BJ (cell line): ENCODE data around the gene NPEPL1. TPM values are rescaled to one million over a fixed set of nuclear protein-coding genes. Genes with fewer than 3 reads are reported as not detected.

Experiments
- CTCF ChIA-PET: fragments of 350-600 bp; formaldehyde crosslinking; extraction: SDS; loops from one replicate; lab custom pipeline; 2021; ENCODE audit warnings: antibody characterized with exemption, inconsistent platforms; lab: Yijun Ruan, JAX
- POLR2A ChIA-PET: fragments of 300-600 bp; sonication (Branson Sonifier 250); formaldehyde crosslinking; extraction: SDS; loops from one replicate; lab custom pipeline; 2021; ENCODE audit warnings: antibody characterized with exemption; lab: Charles Lee
- DNase-seq: peaks from one replicate; pipeline ENCODE4 v3.0.0-alpha.2; 2011; ENCODE audit warnings: low read depth
- H3K27me3 ChIP-seq: 2 replicates; pipeline ENCODE4 v1.6.0; 2011; ENCODE audit warnings: low read length; ENCODE audit not compliant: control insufficient read depth, insufficient read depth
- H3K36me3 ChIP-seq: 2 replicates; pipeline ENCODE4 v1.5.1; 2011; ENCODE audit warnings: low read length; ENCODE audit not compliant: control insufficient read depth, insufficient read depth
- H3K4me3 ChIP-seq: 2 replicates; pipeline ENCODE4 v1.5.1; 2011; ENCODE audit warnings: low read depth, mild to moderate bottlenecking, control low read depth, low read length
- CTCF ChIP-seq: IDR thresholded peaks from 2 replicates; pipeline ENCODE4 v1.5.1; 2011; ENCODE audit warnings: low read depth, mild to moderate bottlenecking, control low read depth, inconsistent platforms, low read length, moderate library complexity; ENCODE audit not compliant: insufficient read depth
- polyA plus RNA-seq: library from polyadenylated mRNA; depleted of rRNA; stranded (reverse); fragments of >200 nt; gene quantifications from 2 replicates; pipeline ENCODE4 v1.2.3, GENCODE V29; 2011

NPEPL1 gene
- polyA plus RNA-seq, 1 experiment, result 8.2 TPM

GRCh38 chr20:58737198-58737597, 44.6 kb downstream of the NPEPL1 start:
- no peak for DNase-seq
- no peak for TF ChIP-seq CTCF
- Histone ChIP-seq H3K36me3 (no peaks in the 10 kb centered on the region), H3K4me3 (no peak overlapping the region), H3K27me3 (peaks cover 7% of the 10 kb centered on the region; the same call in 1 of the 2 replicates)
- POLR2A ChIA-PET, result no interaction called here
- CTCF ChIA-PET, result no interaction called here

- no peaks in the 10 kb centered on the region for H3K36me3 ChIP-seq
- ChIA-PET POLR2A (no interaction called here), CTCF (no interaction called here)
These were observed 48.0 kb downstream of the NPEPL1 start for GRCh38 chr20:58740356-58741308.

GRCh38 chr20:58741384-58741783, 48.8 kb downstream of the NPEPL1 start:
- DNase-seq, result no peak
- peaks cover 7% of the 10 kb centered on the region; the same call in 1 of the 2 replicates for H3K27me3 ChIP-seq
- ChIA-PET POLR2A (no interaction called here), CTCF (no interaction called here)
- no peak overlapping the region for H3K4me3 ChIP-seq
- H3K36me3 ChIP-seq, result no peaks in the 10 kb centered on the region
- TF ChIP-seq CTCF, result no peak

More at GRCh38 chr20:58740356-58741308, 48.0 kb downstream of the NPEPL1 start:
- Histone ChIP-seq H3K4me3 (no peak overlapping the region), H3K27me3 (peaks cover 7% of the 10 kb centered on the region; the same call in 1 of the 2 replicates)
- DNase-seq, result no peak
- no peak for TF ChIP-seq CTCF

GRCh38 chr20:58742668-58743566, 50.3 kb downstream of the NPEPL1 start:
- Histone ChIP-seq H3K4me3 (no peak overlapping the region), H3K36me3 (no peaks in the 10 kb centered on the region), H3K27me3 (peaks cover 7% of the 10 kb centered on the region)
- TF ChIP-seq CTCF, result no peak
- POLR2A ChIA-PET, result no interaction called here
- CTCF ChIA-PET, result interaction anchor here (1.0 kb wide), 1 partner anchor 11 kb away, joined by 3 read pairs; no protein-coding TSS in a partner anchor
- DNase-seq, result no peak
